Measurements from ENCODE around the gene IGFBP6. TPM values are rescaled to one million over a fixed set of nuclear protein-coding genes. Genes with fewer than 3 reads are reported as not detected.

Gene IGFBP6
- polyA plus RNA-seq, 1 of the 3 experiments (the other 2 are of a cell fraction), result 570 TPM

GRCh38 chr12:53115112-53115890 is 17.8 kb downstream of the IGFBP6 start:
- Histone ChIP-seq H3K27me3 (ENCODE audit: insufficient read depth) (no peaks in the 10 kb centered on the region), H2AFZ (ENCODE audit: low read depth) (no peak overlapping the region), H3K9ac (no peak overlapping the region), H3K27ac (ENCODE audit: low read depth in 2 of 2, low read length in 1 of 2) (no peak overlapping the region), H3K4me3 (ENCODE audit: low read depth in 2 of 2, low read length in 1 of 2) (no peak overlapping the region), H3K36me3 (replicated peaks in 1 of 2; ENCODE audit: control insufficient read depth in 1 of 2, insufficient read depth in 2 of 2, low read length in 1 of 2) (no peaks in the 10 kb centered on the region), H3K9me2 (no peaks in the 10 kb centered on the region), H3F3A (replicated peaks; ENCODE audit: insufficient read depth) (no peaks in the 10 kb centered on the region), H3K4me1 (ENCODE audit: control insufficient read depth in 1 of 2, insufficient read depth in 2 of 2, low read depth in 1 of 2, low read length in 1 of 2) (peaks cover 0 to 4% of the 10 kb centered on the region in 2 experiments; a peak in 1 of 4 replicates), H3K9me3 (no peaks in the 10 kb centered on the region), H3K79me2 (ENCODE audit: insufficient read depth) (no peaks in the 10 kb centered on the region), H3K4me2 (no peak overlapping the region), H4K20me1 (ENCODE audit: insufficient read depth) (no peaks in the 10 kb centered on the region)
- WGBS (ENCODE audit: low lambda C conversion rate), result 93% methylated on average over 30 of the region's 33 CpGs
- TF ChIP-seq IRF3 (IDR thresholded peaks at IDR 0.05; ENCODE audit: low read depth, low read length) (no peak), TAF1 (IDR thresholded peaks at IDR 0.05; ENCODE audit: borderline replicate concordance, low read depth, low read length) (no peak), MEF2A (IDR thresholded peaks at IDR 0.05; ENCODE audit: borderline replicate concordance, low read depth) (no peak), RFX5 (IDR thresholded peaks at IDR 0.05; ENCODE audit: low read length) (no peak), GABPA (IDR thresholded peaks at IDR 0.05; ENCODE audit: low read depth) (no peak), SMC3 (IDR thresholded peaks at IDR 0.05; ENCODE audit: low read depth, low read length) (no peak), EZH2phosphoT487 (IDR thresholded peaks at IDR 0.05; ENCODE audit: borderline replicate concordance, low read depth) (no peak), SIN3A (IDR thresholded peaks at IDR 0.05; ENCODE audit: borderline replicate concordance, low read depth, low read length) (no peak), ZBTB33 (IDR thresholded peaks at IDR 0.05; ENCODE audit: borderline replicate concordance, low read depth) (no peak), NRF1 (IDR thresholded peaks at IDR 0.05; ENCODE audit: low read depth, low read length) (no peak), MAX (IDR thresholded peaks at IDR 0.05; ENCODE audit: low read depth) (no peak), FOSL2 (IDR thresholded peaks at IDR 0.05; ENCODE audit: borderline replicate concordance, low read depth) (no peak), NFIC (IDR thresholded peaks at IDR 0.05; ENCODE audit: borderline replicate concordance) (no peak), GATA2 (CRISPR knock-in tag; IDR thresholded peaks at IDR 0.05) (no peak), MXI1 (IDR thresholded peaks at IDR 0.05; ENCODE audit: low read depth, low read length) (no peak), CTCF (IDR thresholded peaks at IDR 0.05) (no peak)
- ChIA-PET POLR2A (no interaction called here), CTCF (interaction anchor here (1.0 to 1.3 kb wide), 2 partner anchors 49 to 134 kb away, joined by 3 read pairs; no protein-coding TSS in a partner anchor)
- no peak for DNase-seq

All from SK-N-SH (cell line).